GM12878 (cell line): ENCODE measurements around the gene DPP3. TPM values are rescaled to one million over a fixed set of nuclear protein-coding genes. Genes with fewer than 3 reads are reported as not detected.

Experiments
- BCL11A ChIP-seq: IDR thresholded peaks from 2 replicates; pipeline ENCODE4 v1.6.1; 2011; ENCODE audit warnings: low read depth, low read length
- BMI1 ChIP-seq: fragments of 450-650 bp; IDR thresholded peaks from 2 replicates; pipeline ENCODE4 v1.6.1; 2016; ENCODE audit warnings: mild to moderate bottlenecking, moderate library complexity, borderline replicate concordance
- CBX5 ChIP-seq: sonication (generic); IDR thresholded peaks from 2 replicates; pipeline ENCODE4 v1.6.1; 2016; ENCODE audit warnings: low read depth, moderate library complexity, mild to moderate bottlenecking, inconsistent platforms
- EGR1 ChIP-seq, 2 experiments: IDR thresholded peaks; 1 replicate in 1 of 2; 2 replicates in 1 of 2; pipeline ENCODE4 v1.6.1; 2011 to 2012; ENCODE audit warnings: low read depth in 2 of 2, low read length in 2 of 2, borderline replicate concordance in 1 of 2, mild to moderate bottlenecking in 1 of 2, moderate library complexity in 1 of 2
- ETV6 ChIP-seq, 2 experiments: fragments of 450-650 bp in 1 of 2; IDR thresholded peaks in 1 of 2; conservative IDR thresholded peaks in 1 of 2; 2 replicates each; pipeline ENCODE4 v1.6.1; 2014; ENCODE audit warnings: antibody characterized with exemption in 1 of 2, borderline replicate concordance in 1 of 2, low read depth in 1 of 2, mild to moderate bottlenecking in 1 of 2, moderate library complexity in 1 of 2
- HDAC2 ChIP-seq: fragments of 200-600 bp; sonication (generic); IDR thresholded peaks from 2 replicates; pipeline ENCODE4 v1.6.1; 2017
- MEF2B ChIP-seq: fragments of 450-650 bp; IDR thresholded peaks from 2 replicates; pipeline ENCODE4 v1.6.1; 2018; ENCODE audit warnings: mild to moderate bottlenecking, moderate library complexity; ENCODE audit not compliant: partially characterized antibody, poor library complexity, severe bottlenecking
- POLR2AphosphoS2 ChIP-seq: IDR thresholded peaks from 2 replicates; pipeline ENCODE4 v1.6.1; 2011; ENCODE audit warnings: low read depth, mild to moderate bottlenecking, low read length, improper control_type of control experiment, moderate library complexity
- RFX5 ChIP-seq: IDR thresholded peaks from 2 replicates; pipeline ENCODE4 v1.6.1; 2011; ENCODE audit warnings: low read depth, low read length, improper control_type of control experiment
- SREBF1 ChIP-seq: IDR thresholded peaks from 2 replicates; pipeline ENCODE4 v1.6.1; 2012; ENCODE audit warnings: mild to moderate bottlenecking, low read length
- TAF1 ChIP-seq: IDR thresholded peaks from 2 replicates; pipeline ENCODE4 v1.6.1; 2011; ENCODE audit warnings: mild to moderate bottlenecking, low read depth, low read length, borderline replicate concordance
- ZBED1 ChIP-seq: IDR thresholded peaks from 2 replicates; pipeline ENCODE4 v1.6.1; 2016; ENCODE audit warnings: borderline replicate concordance
- ZNF274 ChIP-seq: IDR thresholded peaks from one replicate; pipeline ENCODE4 v1.8.0; 2011; ENCODE audit not compliant: insufficient read length, insufficient read depth
- polyA plus RNA-seq, 11 experiments: library from polyadenylated mRNA; depleted of rRNA in 4 of 11; unstranded in 6 of 11; stranded (reverse) in 5 of 11; fragments of >200 nt; fragmentation: Nextera tagmentation in 4 of 11; fragmentation: Illumina TruSeq in 1 of 11; extraction: Ambion mirVana in 4 of 11; extraction: Trizol in 1 of 11; gene quantifications; 1 replicate in 1 of 11; 2 replicates in 10 of 11; pipeline versions ENCODE4 v1.2.1 to v1.2.3, GENCODE V29; 2011 to 2016; ENCODE audit warnings: inconsistent platforms in 2 of 11, missing spikeins in 2 of 11, low read depth in 1 of 11
- total RNA-seq, 4 experiments: library from RNA; depleted of rRNA in 3 of 4; stranded (reverse); fragments of >200 nt in 3 of 4; fragmentation: Illumina TruSeq in 1 of 4; extraction: Trizol in 1 of 4; gene quantifications; 2 replicates each; pipeline versions ENCODE4 v1.2.1 to v1.2.3, GENCODE V29; 2013 to 2021
- TF ChIP-seq, protein P1 (sequence below): fragments of 450-650 bp; IDR thresholded peaks from 2 replicates; pipeline ENCODE4 v1.6.1; 2017; ENCODE audit warnings: mild to moderate bottlenecking, low read depth, inconsistent platforms; ENCODE audit not compliant: poor library complexity, severe bottlenecking
- TF ChIP-seq, protein P2 (sequence below): fragments of 450-650 bp; conservative IDR thresholded peaks from 2 replicates; pipeline ENCODE4 v1.6.1; 2017; ENCODE audit warnings: mild to moderate bottlenecking, moderate library complexity
- TF ChIP-seq, protein P3 (sequence below): fragments of 450-650 bp; IDR thresholded peaks from 2 replicates; pipeline ENCODE4 v1.6.1; 2017; ENCODE audit warnings: low read depth, mild to moderate bottlenecking, moderate library complexity
- TF ChIP-seq, protein P4 (sequence below): IDR thresholded peaks from 2 replicates; pipeline ENCODE4 v1.6.1; 2011; ENCODE audit warnings: borderline replicate concordance, low read depth, mild to moderate bottlenecking, moderate library complexity, mixed read lengths, low read length; ENCODE audit not compliant: insufficient read depth; ENCODE audit errors: extremely low read length
- TF ChIP-seq, protein P5 (sequence below): fragments of 450-650 bp; formaldehyde crosslinking; IDR thresholded peaks from 2 replicates; pipeline ENCODE4 v1.4.0; 2022; ENCODE audit warnings: mild to moderate bottlenecking, moderate library complexity

DPP3 gene
- total and polyA plus RNA-seq, 10 of the 15 experiments (the other 5 are each of a cell fraction or from before 2014, with no cell fraction given), result 6.0 to 117 (median 78.1) TPM

DNA sequence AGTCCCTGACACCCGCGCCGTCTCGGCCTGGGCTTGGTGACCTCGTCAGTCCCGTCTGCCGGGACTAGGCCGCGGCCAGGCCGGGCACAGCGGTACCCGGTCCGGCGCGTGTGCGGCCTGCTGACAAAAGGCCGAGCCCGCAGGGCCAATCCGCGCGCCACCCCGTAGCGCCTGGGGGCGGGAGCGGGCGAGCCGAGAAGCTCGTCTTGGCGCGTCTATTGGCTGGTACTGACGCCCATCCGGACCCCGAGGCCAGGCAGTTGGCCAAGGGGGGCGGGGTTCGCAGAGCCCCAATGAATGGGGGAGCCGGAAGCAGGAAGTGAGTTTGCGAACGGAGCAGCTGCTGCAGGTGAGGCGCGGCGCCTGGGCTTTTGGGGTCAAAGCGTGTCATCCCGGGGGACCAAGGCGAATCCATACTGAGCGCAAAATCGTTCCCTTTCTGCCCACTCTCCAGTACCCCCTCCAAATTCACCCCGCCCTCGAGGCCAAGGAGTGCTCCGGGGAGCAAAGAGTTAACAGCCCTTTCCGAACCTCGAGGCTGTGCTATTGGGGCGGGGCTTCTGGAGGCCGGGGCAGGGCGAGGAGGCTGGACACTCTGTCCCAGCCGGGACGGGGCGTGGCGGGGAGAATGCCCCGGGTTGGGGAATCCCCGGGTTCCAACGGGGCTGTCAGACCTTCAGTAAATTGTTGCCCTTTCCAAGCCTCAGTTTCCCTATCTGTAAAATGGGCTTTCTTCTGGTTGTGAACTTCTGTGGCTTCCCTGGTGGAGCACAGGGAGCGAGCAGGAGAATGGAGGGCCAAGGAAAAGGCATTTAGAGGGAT lies at the start of gene DPP3 (continued):
- 0 out of 3 replicates have a peak, but pooled peaks of 1 of the 2 experiments have one; percentile 26 for TF ChIP-seq EGR1 (IDR thresholded peaks at IDR 0.05; ENCODE audit: borderline replicate concordance in 1 of 2, low read depth in 2 of 2, low read length in 2 of 2)
- no peak for TF ChIP-seq SREBF1
- TF ChIP-seq, protein P1, sequence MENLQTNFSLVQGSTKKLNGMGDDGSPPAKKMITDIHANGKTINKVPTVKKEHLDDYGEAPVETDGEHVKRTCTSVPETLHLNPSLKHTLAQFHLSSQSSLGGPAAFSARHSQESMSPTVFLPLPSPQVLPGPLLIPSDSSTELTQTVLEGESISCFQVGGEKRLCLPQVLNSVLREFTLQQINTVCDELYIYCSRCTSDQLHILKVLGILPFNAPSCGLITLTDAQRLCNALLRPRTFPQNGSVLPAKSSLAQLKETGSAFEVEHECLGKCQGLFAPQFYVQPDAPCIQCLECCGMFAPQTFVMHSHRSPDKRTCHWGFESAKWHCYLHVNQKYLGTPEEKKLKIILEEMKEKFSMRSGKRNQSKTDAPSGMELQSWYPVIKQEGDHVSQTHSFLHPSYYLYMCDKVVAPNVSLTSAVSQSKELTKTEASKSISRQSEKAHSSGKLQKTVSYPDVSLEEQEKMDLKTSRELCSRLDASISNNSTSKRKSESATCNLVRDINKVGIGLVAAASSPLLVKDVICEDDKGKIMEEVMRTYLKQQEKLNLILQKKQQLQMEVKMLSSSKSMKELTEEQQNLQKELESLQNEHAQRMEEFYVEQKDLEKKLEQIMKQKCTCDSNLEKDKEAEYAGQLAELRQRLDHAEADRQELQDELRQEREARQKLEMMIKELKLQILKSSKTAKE, result peak; percentile 56
- peak; percentile 78; the same call in 1 of the 2 replicates for TF ChIP-seq TAF1
- TF ChIP-seq CBX5, result no peak
- peak; percentile 48 for TF ChIP-seq MEF2B
- no peak for TF ChIP-seq HDAC2
- TF ChIP-seq, protein P2, sequence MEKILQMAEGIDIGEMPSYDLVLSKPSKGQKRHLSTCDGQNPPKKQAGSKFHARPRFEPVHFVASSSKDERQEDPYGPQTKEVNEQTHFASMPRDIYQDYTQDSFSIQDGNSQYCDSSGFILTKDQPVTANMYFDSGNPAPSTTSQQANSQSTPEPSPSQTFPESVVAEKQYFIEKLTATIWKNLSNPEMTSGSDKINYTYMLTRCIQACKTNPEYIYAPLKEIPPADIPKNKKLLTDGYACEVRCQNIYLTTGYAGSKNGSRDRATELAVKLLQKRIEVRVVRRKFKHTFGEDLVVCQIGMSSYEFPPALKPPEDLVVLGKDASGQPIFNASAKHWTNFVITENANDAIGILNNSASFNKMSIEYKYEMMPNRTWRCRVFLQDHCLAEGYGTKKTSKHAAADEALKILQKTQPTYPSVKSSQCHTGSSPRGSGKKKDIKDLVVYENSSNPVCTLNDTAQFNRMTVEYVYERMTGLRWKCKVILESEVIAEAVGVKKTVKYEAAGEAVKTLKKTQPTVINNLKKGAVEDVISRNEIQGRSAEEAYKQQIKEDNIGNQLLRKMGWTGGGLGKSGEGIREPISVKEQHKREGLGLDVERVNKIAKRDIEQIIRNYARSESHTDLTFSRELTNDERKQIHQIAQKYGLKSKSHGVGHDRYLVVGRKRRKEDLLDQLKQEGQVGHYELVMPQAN, result peak; percentile 87
- TF ChIP-seq POLR2AphosphoS2, result peak; percentile 73
- no peak for TF ChIP-seq BMI1
- TF ChIP-seq, protein P3, sequence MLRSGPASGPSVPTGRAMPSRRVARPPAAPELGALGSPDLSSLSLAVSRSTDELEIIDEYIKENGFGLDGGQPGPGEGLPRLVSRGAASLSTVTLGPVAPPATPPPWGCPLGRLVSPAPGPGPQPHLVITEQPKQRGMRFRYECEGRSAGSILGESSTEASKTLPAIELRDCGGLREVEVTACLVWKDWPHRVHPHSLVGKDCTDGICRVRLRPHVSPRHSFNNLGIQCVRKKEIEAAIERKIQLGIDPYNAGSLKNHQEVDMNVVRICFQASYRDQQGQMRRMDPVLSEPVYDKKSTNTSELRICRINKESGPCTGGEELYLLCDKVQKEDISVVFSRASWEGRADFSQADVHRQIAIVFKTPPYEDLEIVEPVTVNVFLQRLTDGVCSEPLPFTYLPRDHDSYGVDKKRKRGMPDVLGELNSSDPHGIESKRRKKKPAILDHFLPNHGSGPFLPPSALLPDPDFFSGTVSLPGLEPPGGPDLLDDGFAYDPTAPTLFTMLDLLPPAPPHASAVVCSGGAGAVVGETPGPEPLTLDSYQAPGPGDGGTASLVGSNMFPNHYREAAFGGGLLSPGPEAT, result peak; percentile 94
- TF ChIP-seq RFX5, result no peak
- TF ChIP-seq, protein P4, sequence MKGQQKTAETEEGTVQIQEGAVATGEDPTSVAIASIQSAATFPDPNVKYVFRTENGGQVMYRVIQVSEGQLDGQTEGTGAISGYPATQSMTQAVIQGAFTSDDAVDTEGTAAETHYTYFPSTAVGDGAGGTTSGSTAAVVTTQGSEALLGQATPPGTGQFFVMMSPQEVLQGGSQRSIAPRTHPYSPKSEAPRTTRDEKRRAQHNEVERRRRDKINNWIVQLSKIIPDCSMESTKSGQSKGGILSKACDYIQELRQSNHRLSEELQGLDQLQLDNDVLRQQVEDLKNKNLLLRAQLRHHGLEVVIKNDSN, result no peak
- TF ChIP-seq, protein P5, sequence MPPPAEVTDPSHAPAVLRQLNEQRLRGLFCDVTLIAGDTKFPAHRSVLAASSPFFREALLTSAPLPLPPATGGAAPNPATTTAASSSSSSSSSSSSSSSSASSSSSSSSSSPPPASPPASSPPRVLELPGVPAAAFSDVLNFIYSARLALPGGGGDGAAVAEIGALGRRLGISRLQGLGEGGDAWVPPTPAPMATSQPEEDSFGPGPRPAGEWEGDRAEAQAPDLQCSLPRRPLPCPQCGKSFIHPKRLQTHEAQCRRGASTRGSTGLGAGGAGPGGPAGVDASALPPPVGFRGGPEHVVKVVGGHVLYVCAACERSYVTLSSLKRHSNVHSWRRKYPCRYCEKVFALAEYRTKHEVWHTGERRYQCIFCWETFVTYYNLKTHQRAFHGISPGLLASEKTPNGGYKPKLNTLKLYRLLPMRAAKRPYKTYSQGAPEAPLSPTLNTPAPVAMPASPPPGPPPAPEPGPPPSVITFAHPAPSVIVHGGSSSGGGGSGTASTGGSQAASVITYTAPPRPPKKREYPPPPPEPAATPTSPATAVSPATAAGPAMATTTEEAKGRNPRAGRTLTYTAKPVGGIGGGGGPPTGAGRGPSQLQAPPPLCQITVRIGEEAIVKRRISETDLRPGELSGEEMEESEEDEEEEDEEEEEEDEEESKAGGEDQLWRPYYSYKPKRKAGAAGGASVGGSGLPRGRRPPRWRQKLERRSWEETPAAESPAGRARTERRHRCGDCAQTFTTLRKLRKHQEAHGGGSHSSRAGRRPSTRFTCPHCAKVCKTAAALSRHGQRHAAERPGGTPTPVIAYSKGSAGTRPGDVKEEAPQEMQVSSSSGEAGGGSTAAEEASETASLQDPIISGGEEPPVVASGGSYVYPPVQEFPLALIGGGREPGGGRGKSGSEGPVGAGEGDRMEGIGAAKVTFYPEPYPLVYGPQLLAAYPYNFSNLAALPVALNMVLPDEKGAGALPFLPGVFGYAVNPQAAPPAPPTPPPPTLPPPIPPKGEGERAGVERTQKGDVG (CRISPR knock-in tag), result no peak
- no peak for TF ChIP-seq BCL11A
- TF ChIP-seq ZNF274, result no peak
- no peak for TF ChIP-seq ETV6 (conservative IDR thresholded peaks at IDR 0.05 in 1 of 2, IDR thresholded peaks at IDR 0.05 in 1 of 2; ENCODE audit: borderline replicate concordance in 1 of 2, low read depth in 1 of 2)
- TF ChIP-seq ZBED1, result no peak
